D341Med (cell line): ENCODE results near the gene C5AR2.
A peak's percentile ranks its signal among the peaks of the same experiment; 100 is the strongest.
"Not testable (repeated sequence)": the region's sequence is repeated elsewhere in the genome, so short reads cannot be mapped to it uniquely, and the experiment has no call there.

Source experiments
- DNase-seq: peaks from one replicate; pipeline ENCODE4 v3.0.0; 2012; ENCODE audit warnings: low spot score

C5AR2 gene

DNA sequence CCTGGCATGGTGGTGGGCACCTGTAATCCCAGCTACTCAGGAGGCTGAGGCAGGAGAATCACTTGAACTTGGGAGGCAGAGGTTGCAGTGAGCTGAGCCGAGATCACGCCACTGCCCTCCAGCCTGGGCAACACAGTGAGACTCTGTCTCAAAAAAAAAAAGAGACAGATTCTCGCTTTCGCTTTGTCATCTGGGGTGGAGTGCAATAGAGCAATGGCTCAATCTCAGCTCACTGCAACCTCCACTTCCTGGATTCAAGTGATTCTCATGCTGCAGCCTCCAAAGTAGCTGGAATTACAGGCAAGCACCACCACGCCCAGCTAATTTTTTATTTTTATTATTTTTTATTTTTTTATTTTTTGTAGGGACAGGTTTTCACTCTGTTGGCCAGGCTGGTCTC, 56.7 kb downstream of the C5AR2 start:
- not testable (repeated sequence) for DNase-seq

- no peak for DNase-seq
Measured at GRCh38 chr19:47389150-47389556, 57.2 kb downstream of the C5AR2 start.

- DNase-seq: no peak
Measured at GRCh38 chr19:47390533-47391488, 58.8 kb downstream of the C5AR2 start.

GRCh38 chr19:47391510-47392223, 59.7 kb downstream of the C5AR2 start:
- peak; percentile 85 for DNase-seq
